Measurements from ENCODE around the gene PRPF39. TPM values are rescaled to one million over a fixed set of nuclear protein-coding genes. Genes with fewer than 3 reads are reported as not detected.

The PRPF39 gene
- total and polyA plus RNA-seq, 10 of the 15 experiments (the other 5 are each of a cell fraction or from before 2014, with no cell fraction given): 22.1 to 91.7 (median 36.9) TPM

- H4K20me1 ChIP-seq (ENCODE audit: control insufficient read depth, insufficient read depth): no peaks in the 10 kb centered on the region
- DNase-seq (ENCODE audit: low read depth, low spot score): no peak
- no peak overlapping the region for H3K4me2 ChIP-seq (ENCODE audit: control insufficient read depth, insufficient read depth)
- no peak for FAIRE-seq
- no peak overlapping the region for H3K4me3 ChIP-seq
- no peak overlapping the region for H2AFZ ChIP-seq (ENCODE audit: control insufficient read depth, low read depth, low read length)
- no peaks in the 10 kb centered on the region for H3K27me3 ChIP-seq (replicated peaks in 1 of 2; ENCODE audit: control insufficient read depth in 2 of 2, insufficient read depth in 2 of 2, low read length in 1 of 2)
- in situ Hi-C loops (cut with MboI) (no loop called here), intact Hi-C loops (cut with micrococcal nuclease; ENCODE audit: unreplicated experiment) (no loop called here)
- no peaks in the 10 kb centered on the region; the same call in 2 of the 3 replicates for H3K9me3 ChIP-seq (replicated peaks; ENCODE audit: control insufficient read depth, insufficient read depth, low read length)
- no peak for TF ChIP-seq YY1 (IDR thresholded peaks at IDR 0.05; ENCODE audit: low read depth, low read length)
- no peak for TF ChIP-seq ZNF207 (IDR thresholded peaks at IDR 0.05; ENCODE audit: borderline replicate concordance)
- TF ChIP-seq HDGF (IDR thresholded peaks at IDR 0.05): no peak
- TF ChIP-seq NR2C1 (IDR thresholded peaks at IDR 0.05): no peak
- no peak for TF ChIP-seq MEF2B (IDR thresholded peaks at IDR 0.05; ENCODE audit: partially characterized antibody, poor library complexity, severe bottlenecking)
- no peak for TF ChIP-seq NFYA (IDR thresholded peaks at IDR 0.05; ENCODE audit: borderline replicate concordance, low read depth, low read length)
- TF ChIP-seq CHD4 (IDR thresholded peaks at IDR 0.05): no peak
- no peak for TF ChIP-seq MYC (IDR thresholded peaks at IDR 0.05; ENCODE audit: insufficient read depth, insufficient read length, insufficient replicate concordance, low read length, severe bottlenecking)
- no peak for TF ChIP-seq RBBP5 (conservative IDR thresholded peaks at IDR 0.05)
- no peak for TF ChIP-seq BCLAF1 (IDR thresholded peaks at IDR 0.05)
- TF ChIP-seq SMARCA5 (IDR thresholded peaks at IDR 0.05): no peak
- no peak for TF ChIP-seq MLLT1 (IDR thresholded peaks at IDR 0.05)
- no peak for TF ChIP-seq JUNB (IDR thresholded peaks at IDR 0.05)
- no peak for TF ChIP-seq NR2F1 (conservative IDR thresholded peaks at IDR 0.05)
- TF ChIP-seq RUNX3 (IDR thresholded peaks at IDR 0.05; ENCODE audit: low read length): no peak
- no peak for TF ChIP-seq BACH1 (IDR thresholded peaks at IDR 0.05; ENCODE audit: borderline replicate concordance)
- no peak for TF ChIP-seq IKZF1 (conservative IDR thresholded peaks at IDR 0.05)
- no peaks in the 10 kb centered on the region for H3K4me1 ChIP-seq (ENCODE audit: control insufficient read depth, insufficient read depth, low read length)
- WGBS (ENCODE audit: insufficient coverage, insufficient replicate concordance, low lambda C conversion rate, missing lambda C conversion rate): 99% methylated on average over 4 of the region's 4 CpGs
- ChIA-PET RAD21 (ENCODE audit: unreplicated experiment) (no interaction called here), POLR2A (no interaction called here), SMC1A (ENCODE audit: uncharacterized antibody, unreplicated experiment) (no interaction called here), CTCF (no interaction called here)
- no peak overlapping the region for H3K9ac ChIP-seq (ENCODE audit: control insufficient read depth, insufficient read depth, low read length)
- H3K79me2 ChIP-seq (ENCODE audit: control insufficient read depth, insufficient read depth, low read length): no peaks in the 10 kb centered on the region
- H3K36me3 ChIP-seq (ENCODE audit: control insufficient read depth in 2 of 2, insufficient read depth in 2 of 2, low read length in 1 of 2): no peaks in the 10 kb centered on the region; a peak in 2 of 4 replicates
- BruUV-seq (replicated peaks): no TSS peak
- H3K27ac ChIP-seq (ENCODE audit: control insufficient read depth, insufficient read depth): no peak overlapping the region
- no peak for ATAC-seq
Observed at GRCh38 chr14:45051896-45052295, 32.0 kb upstream of the PRPF39 start.
